Activated T-cell treated with anti-CD3 and anti-CD28 coated beads, Interleukin-2, amount 50 U/mL, for 24 hours (primary cell): ENCODE measurements around the gene PADI1.

Experiments
- DNase-seq: peaks from one replicate; pipeline ENCODE4 v3.0.0-alpha.2; 2020
- H3K27ac Mint-ChIP-seq: 2 replicates; pipeline ENCODE4 v1.8.0; 2020; ENCODE audit warnings: mild to moderate bottlenecking, mixed read lengths
- H3K27me3 Mint-ChIP-seq: 2 replicates; pipeline ENCODE4 v1.8.0; 2020; ENCODE audit warnings: mixed read lengths
- H3K36me3 Mint-ChIP-seq: 2 replicates; pipeline ENCODE4 v1.8.0; 2020; ENCODE audit warnings: low read depth, mixed read lengths
- H3K4me1 Mint-ChIP-seq: 2 replicates; pipeline ENCODE4 v1.8.0; 2020; ENCODE audit warnings: low read depth, mixed read lengths
- H3K4me3 Mint-ChIP-seq: 2 replicates; pipeline ENCODE4 v1.8.0; 2020; ENCODE audit warnings: mild to moderate bottlenecking, moderate library complexity, mixed read lengths
- H3K9me3 Mint-ChIP-seq: 2 replicates; pipeline ENCODE4 v1.8.0; 2020; ENCODE audit warnings: mixed read lengths

The PADI1 gene

DNA sequence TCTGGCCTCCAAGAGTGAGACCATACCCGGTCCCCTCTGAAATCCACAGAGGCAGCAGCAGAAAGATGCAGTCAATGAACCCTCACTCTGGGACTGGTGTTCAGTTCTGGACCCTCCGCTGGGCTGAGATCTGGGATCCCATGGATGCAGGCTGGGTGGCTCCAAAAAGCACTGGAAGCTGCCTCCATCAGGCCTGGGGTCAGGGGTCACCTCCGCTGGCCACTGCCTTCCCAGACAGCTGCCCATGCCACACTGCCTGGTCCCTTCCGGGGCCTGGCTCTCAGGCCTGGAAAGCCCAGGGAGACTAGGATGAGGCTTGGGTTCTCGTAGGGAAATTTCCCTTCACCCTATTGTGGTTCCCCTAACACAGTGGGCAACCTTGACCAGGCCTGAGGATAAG lies 81.7 kb downstream of the PADI1 start:
- no peaks in the 10 kb centered on the region for H3K9me3 Mint-ChIP-seq
- H3K27me3 Mint-ChIP-seq: peaks cover 22% of the 10 kb centered on the region
- H3K4me3 Mint-ChIP-seq: no peak overlapping the region
- no peak overlapping the region for H3K27ac Mint-ChIP-seq
- no peaks in the 10 kb centered on the region for H3K4me1 Mint-ChIP-seq
- no peak for DNase-seq
- H3K36me3 Mint-ChIP-seq: no peaks in the 10 kb centered on the region

- H3K27ac Mint-ChIP-seq: no peak overlapping the region
- H3K36me3 Mint-ChIP-seq: no peaks in the 10 kb centered on the region
- no peak for DNase-seq
- H3K27me3 Mint-ChIP-seq: peaks cover 18% of the 10 kb centered on the region
- no peaks in the 10 kb centered on the region for H3K9me3 Mint-ChIP-seq
- H3K4me1 Mint-ChIP-seq: no peaks in the 10 kb centered on the region
- H3K4me3 Mint-ChIP-seq: no peak overlapping the region
These were observed 82.3 kb downstream of the PADI1 start for GRCh38 chr1:17287130-17287776.

DNA sequence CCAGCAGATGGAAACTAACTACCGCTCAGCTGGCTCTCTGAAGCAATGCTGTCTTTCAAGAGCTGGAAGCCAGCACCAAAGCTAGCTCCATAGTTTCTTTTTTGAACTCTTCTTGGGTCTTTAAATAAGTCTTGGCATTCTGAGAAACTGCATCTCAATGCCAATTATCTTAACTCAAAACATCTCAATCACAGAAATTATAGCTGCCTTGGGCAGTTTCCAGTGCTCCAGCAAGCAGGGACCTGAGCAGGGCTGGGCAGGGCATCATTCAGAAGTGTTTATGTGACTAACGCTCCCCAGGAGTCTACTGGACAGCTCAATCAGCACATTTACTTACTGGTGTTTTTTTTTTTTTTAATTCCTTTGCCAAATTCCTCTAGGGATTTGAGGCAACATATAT lies 84.8 kb downstream of the PADI1 start:
- no peak for DNase-seq
- H3K27ac Mint-ChIP-seq: no peak overlapping the region
- no peaks in the 10 kb centered on the region for H3K9me3 Mint-ChIP-seq
- no peaks in the 10 kb centered on the region for H3K4me1 Mint-ChIP-seq
- no peak overlapping the region for H3K4me3 Mint-ChIP-seq
- peaks cover 31% of the 10 kb centered on the region for H3K27me3 Mint-ChIP-seq
- no peaks in the 10 kb centered on the region for H3K36me3 Mint-ChIP-seq

- Mint-ChIP-seq H3K27ac (no peak overlapping the region), H3K9me3 (no peaks in the 10 kb centered on the region), H3K4me3 (no peak overlapping the region), H3K36me3 (no peaks in the 10 kb centered on the region), H3K4me1 (no peaks in the 10 kb centered on the region), H3K27me3 (peaks cover 33% of the 10 kb centered on the region)
- DNase-seq: no peak
These were observed 85.6 kb downstream of the PADI1 start for GRCh38 chr1:17290553-17290952.

- no peak overlapping the region for H3K4me3 Mint-ChIP-seq
- H3K27ac Mint-ChIP-seq: no peak overlapping the region
- DNase-seq: no peak
- H3K27me3 Mint-ChIP-seq: peaks cover 39% of the 10 kb centered on the region
- no peaks in the 10 kb centered on the region for H3K9me3 Mint-ChIP-seq
- H3K36me3 Mint-ChIP-seq: no peaks in the 10 kb centered on the region
- no peaks in the 10 kb centered on the region for H3K4me1 Mint-ChIP-seq
These were observed 87.6 kb downstream of the PADI1 start for GRCh38 chr1:17292299-17293160.

- Mint-ChIP-seq H3K4me1 (no peaks in the 10 kb centered on the region), H3K9me3 (no peaks in the 10 kb centered on the region), H3K27me3 (peaks cover 40% of the 10 kb centered on the region), H3K27ac (no peak overlapping the region), H3K4me3 (no peak overlapping the region), H3K36me3 (no peaks in the 10 kb centered on the region)
- DNase-seq: no peak
These were observed 88.9 kb downstream of the PADI1 start for GRCh38 chr1:17293681-17294425.

DNA sequence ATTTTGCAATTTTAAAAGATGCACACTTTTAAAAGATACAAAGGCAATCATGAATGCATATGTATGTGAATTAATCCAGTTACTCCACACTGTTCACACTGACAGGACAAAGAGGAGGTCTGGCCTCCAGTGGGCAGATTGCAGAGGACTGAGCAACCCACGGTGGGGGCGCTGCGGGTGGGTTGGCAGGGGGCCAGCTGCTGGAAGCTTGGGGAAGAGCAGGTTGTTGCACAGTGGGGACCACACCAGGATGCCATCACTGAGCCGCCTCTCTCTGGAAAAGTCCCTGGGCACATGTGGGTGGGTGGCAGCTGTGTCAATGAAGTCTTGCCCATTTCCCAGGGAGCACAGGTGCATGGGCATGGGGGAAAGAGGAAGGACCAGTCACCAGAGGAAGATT lies 90.4 kb downstream of the PADI1 start:
- no peak for DNase-seq
- Mint-ChIP-seq H3K4me3 (no peak overlapping the region), H3K9me3 (no peaks in the 10 kb centered on the region), H3K36me3 (no peaks in the 10 kb centered on the region), H3K4me1 (no peaks in the 10 kb centered on the region), H3K27ac (no peak overlapping the region), H3K27me3 (peaks cover 38% of the 10 kb centered on the region)
